SKM-1 (cell line): Measurements from ENCODE around the gene UAP1L1.
"Not testable (repeated sequence)": the region's sequence is repeated elsewhere in the genome, so short reads cannot be mapped to it uniquely, and the experiment has no call there.

Source experiments
- DNase-seq: peaks from one replicate; lab custom pipeline; 2025; ENCODE audit not compliant: unreplicated experiment; lab: John Stamatoyannopoulos, UW

Gene UAP1L1

GRCh38 chr9:137112564-137113384 lies 35.5 kb downstream of the UAP1L1 start:
- DNase-seq, result no peak

GRCh38 chr9:137113385-137114159 lies 36.3 kb downstream of the UAP1L1 start:
- no peak for DNase-seq

DNA sequence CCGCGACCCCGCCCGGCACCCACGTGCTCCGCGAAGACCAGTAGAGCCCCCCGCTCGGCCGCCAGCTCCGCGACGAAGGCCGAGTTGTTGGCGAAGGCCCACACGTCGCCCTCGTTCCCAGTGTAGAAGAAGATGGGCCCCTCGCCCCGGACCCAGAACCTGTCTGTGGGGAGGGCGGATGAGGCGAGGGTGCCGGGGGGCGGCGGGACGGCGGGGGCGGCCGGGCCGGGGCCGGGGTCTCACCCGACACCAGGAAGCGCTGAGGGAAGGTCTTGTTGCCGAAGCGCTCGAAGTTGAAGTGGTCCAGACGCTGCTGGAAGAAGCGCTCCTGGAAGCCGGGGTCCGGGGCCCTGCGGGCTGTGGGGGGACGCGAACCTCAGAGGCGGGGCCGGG lies 36.9 kb downstream of the UAP1L1 start:
- no peak for DNase-seq

DNA sequence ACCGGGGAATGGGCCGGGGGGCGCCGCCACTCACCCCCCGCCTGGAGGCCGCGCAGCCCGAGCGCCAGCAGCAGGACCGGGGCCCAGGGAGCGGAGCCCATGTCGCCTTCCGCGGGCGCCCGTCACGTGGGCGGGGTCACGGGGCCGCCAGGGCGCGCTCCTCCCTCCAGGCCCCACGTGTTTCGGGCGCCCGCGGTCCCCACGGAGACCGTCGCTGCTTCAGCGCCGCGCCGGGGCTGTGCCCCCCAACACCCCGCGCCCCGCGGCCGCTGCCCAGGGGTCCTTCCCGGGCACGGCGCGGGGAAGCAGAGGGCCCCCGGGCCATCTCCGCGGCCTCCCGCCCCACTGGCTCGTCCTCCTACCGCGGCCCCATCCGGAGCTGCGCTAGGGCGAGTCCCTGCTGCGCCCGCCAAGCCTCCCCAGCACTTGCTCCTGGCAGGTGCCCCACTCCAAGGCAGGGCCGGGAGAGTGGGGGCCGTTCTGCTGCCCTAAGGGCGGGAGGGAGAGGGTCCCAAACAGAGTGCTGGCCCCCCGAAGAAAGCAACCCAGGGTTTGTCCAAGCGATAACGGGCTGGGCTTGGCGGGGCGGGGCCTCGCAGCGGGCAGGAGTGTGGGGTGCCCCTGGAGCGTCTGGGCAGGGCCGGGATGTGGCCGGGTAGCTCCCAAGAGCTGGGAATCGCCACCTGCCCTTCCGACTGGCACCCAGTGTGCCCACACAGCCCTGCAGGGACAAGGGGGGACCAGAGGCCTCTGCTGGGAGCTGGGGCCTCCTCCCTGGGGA lies 37.5 kb downstream of the UAP1L1 start, which contains the start of gene DPP7:
Gene DPP7 (minus strand): TSS at position 121 of the 781 bp plus-strand sequence. CDS start 20 bp downstream, at position 101.
- peak; percentile 25 for DNase-seq

GRCh38 chr9:137115394-137116026 lies 38.2 kb downstream of the UAP1L1 start:
- no peak for DNase-seq

DNA sequence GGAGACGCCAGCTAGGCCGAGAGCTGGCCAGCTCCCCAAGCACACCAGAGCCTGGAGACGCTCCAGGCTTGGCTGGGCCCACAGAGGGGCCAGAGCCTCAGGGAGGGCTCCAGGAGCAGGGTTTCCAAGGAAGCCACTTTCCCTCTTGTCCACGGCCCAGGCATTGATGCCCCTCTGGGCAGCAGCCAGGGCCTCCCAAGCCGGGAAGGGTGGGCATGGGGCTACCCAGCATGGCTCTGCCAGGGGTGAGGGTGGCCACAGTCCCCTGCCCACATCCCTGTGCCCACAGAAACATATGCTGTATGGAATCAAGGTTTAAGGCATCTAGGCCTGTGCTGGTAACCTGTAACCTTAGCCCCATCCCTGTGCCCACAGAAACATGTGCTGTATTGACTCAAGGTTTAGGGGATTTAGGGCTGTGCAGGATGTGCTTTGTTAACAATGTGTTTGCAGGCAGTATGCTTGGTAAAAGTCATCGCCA lies 38.8 kb downstream of the UAP1L1 start:
- DNase-seq, result no peak

- no peak for DNase-seq
These were observed 39.4 kb downstream of the UAP1L1 start for GRCh38 chr9:137116728-137117127.

- DNase-seq, result no peak
These were observed 40.0 kb downstream of the UAP1L1 start for GRCh38 chr9:137117269-137117731.

DNA sequence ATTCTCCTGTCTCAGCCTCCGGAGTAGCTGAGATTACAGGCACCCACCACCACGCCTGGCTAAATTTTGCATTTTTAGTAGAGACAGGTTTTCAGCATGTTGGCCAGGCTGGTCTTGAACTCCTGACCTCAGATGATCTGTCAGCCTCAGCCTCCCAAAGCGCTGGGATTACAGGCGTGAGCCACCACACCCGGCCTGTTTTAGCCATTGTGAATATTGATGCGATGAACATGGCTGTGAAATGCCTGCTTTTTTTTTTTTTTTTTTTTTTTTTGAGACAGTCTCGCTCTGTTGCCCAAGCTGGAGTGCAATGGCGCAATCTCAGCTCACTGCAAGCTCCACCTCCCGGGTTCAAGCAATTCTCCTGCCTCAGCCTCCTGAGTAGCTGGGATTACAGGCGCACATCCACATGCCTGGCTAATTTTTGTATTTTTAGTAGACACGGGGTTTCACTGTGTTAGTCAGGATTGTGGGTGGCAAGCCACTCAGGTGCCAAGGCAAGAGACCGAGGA lies 40.8 kb downstream of the UAP1L1 start:
- not testable (repeated sequence) for DNase-seq

DNA sequence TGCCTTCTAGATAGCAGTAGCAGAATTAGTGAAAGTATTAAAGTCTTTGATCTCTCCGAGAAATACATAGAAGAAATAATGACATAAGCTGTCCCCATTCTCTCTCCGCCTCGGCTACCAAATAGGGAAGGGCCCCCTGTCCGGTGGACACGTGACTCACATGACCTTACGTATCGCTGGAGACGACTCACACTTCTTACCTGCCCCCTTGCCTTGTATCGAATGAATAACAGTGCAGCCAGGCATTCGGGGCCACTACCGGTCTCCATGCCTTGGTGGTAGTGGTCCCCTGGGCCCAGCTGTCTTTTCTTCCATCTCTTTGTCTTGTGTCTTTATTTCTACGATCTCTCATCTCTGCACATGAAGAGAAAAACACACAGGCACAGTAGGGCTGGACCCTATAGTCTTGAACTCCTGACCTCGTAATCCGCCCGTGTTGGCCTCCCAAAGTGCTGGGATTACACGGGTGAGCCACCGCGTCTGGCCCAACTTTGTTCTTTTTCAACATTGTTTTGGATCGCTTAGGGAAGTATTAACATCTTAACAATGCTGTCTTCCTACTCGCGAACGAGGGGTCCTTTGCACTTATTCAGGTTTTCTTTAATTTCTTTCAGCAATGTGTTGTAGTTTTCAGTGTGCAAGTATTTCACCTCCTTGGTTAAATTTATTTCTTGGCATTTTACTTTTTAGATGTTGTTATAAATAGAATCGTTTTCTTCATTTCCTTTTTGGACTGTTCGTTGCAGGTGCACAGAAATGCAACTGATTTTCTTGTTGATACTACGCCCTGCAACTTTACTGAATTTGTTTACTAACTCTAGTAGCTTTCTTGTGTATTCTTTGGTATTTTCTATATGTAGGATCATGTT lies 44.8 kb downstream of the UAP1L1 start:
- not testable (repeated sequence) for DNase-seq

GRCh38 chr9:137122796-137123467 lies 45.6 kb downstream of the UAP1L1 start:
- not testable (repeated sequence) for DNase-seq

- no peak for DNase-seq
These were observed 46.1 kb downstream of the UAP1L1 start for GRCh38 chr9:137123468-137123837.

GRCh38 chr9:137123952-137124462 lies 46.7 kb downstream of the UAP1L1 start:
- not testable (repeated sequence) for DNase-seq

GRCh38 chr9:137126786-137127185 lies 49.5 kb downstream of the UAP1L1 start:
- DNase-seq, result no peak

DNA sequence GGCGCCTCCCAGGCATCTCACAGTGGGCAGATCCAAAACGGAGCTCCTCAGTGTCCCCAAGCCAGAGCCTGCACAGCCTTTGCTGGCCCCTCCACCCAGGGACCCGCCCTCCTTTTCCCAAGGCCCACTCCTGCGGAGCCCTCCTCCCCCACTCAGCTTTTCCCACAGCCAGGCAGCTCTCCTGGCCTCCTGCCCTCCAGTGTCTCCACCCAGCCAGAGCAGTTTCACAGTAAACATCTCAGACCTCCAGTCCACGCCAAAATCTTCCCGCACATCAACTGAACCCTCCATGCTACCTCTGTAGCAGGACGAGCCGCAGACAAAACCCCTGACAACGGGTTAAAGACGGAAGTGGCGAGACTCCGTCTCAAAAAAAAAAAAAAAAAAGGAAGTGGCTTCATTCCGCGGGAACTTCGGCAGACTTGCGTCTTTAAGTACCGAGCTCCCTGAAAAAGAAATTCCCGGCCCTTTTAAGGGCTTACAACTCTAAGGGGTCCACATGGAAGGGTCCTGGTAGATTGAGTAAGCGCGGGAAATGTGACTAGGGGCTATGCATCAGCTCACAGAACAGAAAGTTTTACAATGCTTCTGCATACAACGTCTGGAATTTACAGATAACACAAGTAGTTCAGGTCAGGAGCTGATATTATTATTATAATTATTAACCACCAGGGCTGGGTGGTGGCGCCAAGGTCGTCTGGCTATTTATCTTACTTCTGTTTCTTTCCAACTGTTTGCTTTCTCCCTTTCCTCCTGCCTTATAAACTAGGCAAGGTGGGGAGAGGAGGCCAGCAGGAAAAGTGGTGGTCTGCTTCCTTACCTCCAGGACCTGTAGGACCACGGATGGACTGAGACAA lies 50.2 kb downstream of the UAP1L1 start:
- peak; percentile 48 for DNase-seq

- DNase-seq, result no peak
These were observed 51.0 kb downstream of the UAP1L1 start for GRCh38 chr9:137128158-137128861.

DNA sequence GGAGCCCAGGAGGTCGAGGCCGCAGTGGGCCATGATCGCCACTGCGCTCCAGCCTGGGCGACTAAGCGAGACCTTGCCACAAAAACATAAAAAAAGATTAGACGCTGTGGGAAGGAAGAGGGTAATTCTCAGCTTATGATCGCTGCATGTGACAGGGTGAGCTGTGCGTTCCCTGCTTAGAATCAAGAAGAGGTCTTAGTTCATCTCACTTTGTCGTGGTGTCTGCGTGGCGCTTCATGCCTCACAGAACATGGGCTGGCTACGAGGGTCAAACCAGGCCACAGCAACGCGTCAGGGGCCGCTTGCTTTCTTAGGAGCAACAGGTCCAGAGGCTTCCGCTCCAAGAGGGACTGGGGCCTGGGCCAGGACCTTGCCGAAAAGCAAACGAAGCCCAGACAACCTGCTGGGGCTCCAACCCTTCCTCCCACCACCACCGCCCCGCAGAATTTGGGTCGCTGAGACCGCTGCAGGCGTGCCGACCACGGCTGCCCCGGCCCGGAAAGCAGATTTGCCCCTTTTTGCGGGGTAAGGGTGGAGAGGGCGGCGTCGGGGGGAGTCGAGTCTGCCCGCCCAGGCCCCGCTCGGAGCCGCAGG lies 51.6 kb downstream of the UAP1L1 start:
- DNase-seq, result no peak
